GM23338 (cell line): Measurements from ENCODE around the gene SLC9C1. TPM values are rescaled to one million over a fixed set of nuclear protein-coding genes. Genes with fewer than 3 reads are reported as not detected.

Source experiments
- ATAC-seq: fragments of 200-7000 bp; cut with Tn5 transposase; 3 replicates; pipeline ENCODE4 v1.9.1; 2020
- DNase-seq: peaks from one replicate; pipeline ENCODE4 v3.0.0-alpha.2; 2015; ENCODE audit warnings: low spot score
- H2AFZ ChIP-seq: fragments of 200-600 bp; sonication (generic); 2 replicates; pipeline ENCODE4 v1.8.0; 2016; ENCODE audit warnings: antibody characterized with exemption, mild to moderate bottlenecking, moderate library complexity
- H3F3A ChIP-seq: fragments of 200-600 bp; sonication (generic); replicated peaks from 2 replicates; pipeline ENCODE4 v1.8.0; 2017; ENCODE audit warnings: antibody characterized with exemption, mixed run types, low read depth
- H3K27ac ChIP-seq: fragments of 200-600 bp; sonication (generic); 2 replicates; pipeline ENCODE4 v1.6.1; 2016; ENCODE audit warnings: low read depth
- H3K27me3 ChIP-seq: fragments of 200-600 bp; sonication (generic); 2 replicates; pipeline ENCODE4 v1.8.0; 2016; ENCODE audit warnings: mild to moderate bottlenecking, mixed run types, moderate library complexity; ENCODE audit not compliant: insufficient read depth
- H3K36me3 ChIP-seq: fragments of 200-600 bp; sonication (generic); 2 replicates; pipeline ENCODE4 v1.8.0; 2016; ENCODE audit warnings: mild to moderate bottlenecking; ENCODE audit not compliant: insufficient read depth
- H3K4me1 ChIP-seq: fragments of 200-600 bp; sonication (generic); 2 replicates; pipeline ENCODE4 v1.8.0; 2016; ENCODE audit warnings: mild to moderate bottlenecking, moderate library complexity; ENCODE audit not compliant: insufficient read depth
- H3K4me2 ChIP-seq: fragments of 200-600 bp; sonication (generic); 2 replicates; pipeline ENCODE4 v1.7.1; 2017; ENCODE audit warnings: mixed run types
- H3K4me3 ChIP-seq: fragments of 200-600 bp; sonication (generic); 2 replicates; pipeline ENCODE4 v1.6.1; 2016; ENCODE audit warnings: mixed run types
- H3K79me2 ChIP-seq: fragments of 200-600 bp; sonication (generic); replicated peaks from 2 replicates; pipeline ENCODE4 v1.8.0; 2017; ENCODE audit warnings: mild to moderate bottlenecking; ENCODE audit not compliant: insufficient read depth
- H3K9me2 ChIP-seq: fragments of 200-600 bp; sonication (generic); 2 replicates; pipeline ENCODE4 v1.8.0; 2017; ENCODE audit not compliant: insufficient read depth
- H4K20me1 ChIP-seq: fragments of 200-600 bp; sonication (generic); replicated peaks from 2 replicates; pipeline ENCODE4 v1.8.0; 2017; ENCODE audit warnings: mild to moderate bottlenecking; ENCODE audit not compliant: insufficient read depth
- H3K27ac Mint-ChIP-seq: 2 replicates; pipeline ENCODE4 v1.8.0; 2020; ENCODE audit warnings: inconsistent platforms, mild to moderate bottlenecking, moderate library complexity, mixed read lengths
- H3K27me3 Mint-ChIP-seq: 3 replicates; pipeline ENCODE4 v1.8.0; 2022; ENCODE audit warnings: low read depth, mild to moderate bottlenecking, moderate library complexity, mixed read lengths, inconsistent platforms; ENCODE audit not compliant: insufficient read depth, poor library complexity
- H3K36me3 Mint-ChIP-seq: 3 replicates; pipeline ENCODE4 v1.8.0; 2021; ENCODE audit warnings: low read depth, mild to moderate bottlenecking, inconsistent platforms, moderate library complexity, mixed read lengths
- H3K4me1 Mint-ChIP-seq: 3 replicates; pipeline ENCODE4 v1.8.0; 2020; ENCODE audit warnings: mild to moderate bottlenecking, inconsistent platforms, mixed read lengths
- H3K4me3 Mint-ChIP-seq: 3 replicates; pipeline ENCODE4 v1.8.0; 2021; ENCODE audit warnings: moderate library complexity, mild to moderate bottlenecking, inconsistent platforms, mixed read lengths
- H3K9me3 Mint-ChIP-seq: 3 replicates; pipeline ENCODE4 v1.8.0; 2020; ENCODE audit warnings: moderate library complexity, mild to moderate bottlenecking, inconsistent platforms, mixed read lengths
- CREB1 ChIP-seq: fragments of 250-450 bp; sonication (Bioruptor Pico); IDR thresholded peaks from 2 replicates; pipeline ENCODE4 v1.5.0; 2020; ENCODE audit warnings: low read depth, mild to moderate bottlenecking, moderate library complexity
- EZH2 ChIP-seq: fragments of 200-600 bp; sonication (generic); IDR thresholded peaks from one replicate; pipeline ENCODE4 v1.8.0; 2017; ENCODE audit warnings: antibody characterized with exemption, mild to moderate bottlenecking, low read depth; ENCODE audit not compliant: unreplicated experiment
- EZH2phosphoT487 ChIP-seq: fragments of 200-600 bp; sonication (generic); IDR thresholded peaks from one replicate; pipeline ENCODE4 v1.8.1; 2018; ENCODE audit warnings: antibody characterized with exemption; ENCODE audit not compliant: unreplicated experiment
- JUNB ChIP-seq: IDR thresholded peaks from one replicate; pipeline ENCODE4 v1.6.1; 2016; ENCODE audit warnings: antibody characterized with exemption; ENCODE audit not compliant: unreplicated experiment
- NANOG ChIP-seq: IDR thresholded peaks from 2 replicates; pipeline ENCODE4 v1.6.1; 2016; ENCODE audit warnings: antibody characterized with exemption, borderline replicate concordance
- POLR2AphosphoS5 ChIP-seq: IDR thresholded peaks from 2 replicates; pipeline ENCODE4 v1.6.1; 2016; ENCODE audit warnings: antibody characterized with exemption, low read depth
- STAT1 ChIP-seq: IDR thresholded peaks from one replicate; pipeline ENCODE4 v1.6.1; 2016; ENCODE audit warnings: antibody characterized with exemption; ENCODE audit not compliant: unreplicated experiment
- ZNF114 ChIP-seq: fragments of 250-450 bp; sonication (Bioruptor Pico); IDR thresholded peaks from 2 replicates; pipeline ENCODE4 v1.5.0; 2020; ENCODE audit warnings: mild to moderate bottlenecking, moderate library complexity
- ZNF331 ChIP-seq: fragments of 250-450 bp; sonication (Bioruptor Pico); IDR thresholded peaks from 2 replicates; pipeline ENCODE4 v1.5.0; 2020; ENCODE audit warnings: low read depth, mild to moderate bottlenecking, moderate library complexity
- polyA plus RNA-seq: library from polyadenylated mRNA; unstranded; fragments of >200 nt; fragmentation: Nextera tagmentation; extraction: Ambion mirVana; gene quantifications from 2 replicates; pipeline ENCODE4 v1.2.1, GENCODE V29; 2016
- total RNA-seq: library from RNA; depleted of rRNA; stranded (reverse); fragments of >200 nt; shearing (Covaris generic); gene quantifications from 2 replicates; pipeline ENCODE4 v1.2.3, GENCODE V29; 2014
- TF ChIP-seq, protein P1 (sequence below), 2 experiments: fragments of 200-600 bp in 1 of 2; sonication (generic) in 1 of 2; conservative IDR thresholded peaks; 2 replicates each; pipeline versions ENCODE4 v1.5.1 to v1.6.1; 2016 to 2017; ENCODE audit warnings: antibody characterized with exemption in 2 of 2, low read depth in 2 of 2, mild to moderate bottlenecking in 2 of 2, moderate library complexity in 1 of 2
- TF ChIP-seq, protein P2 (sequence below): IDR thresholded peaks from one replicate; pipeline ENCODE4 v1.6.1; 2018; ENCODE audit warnings: antibody characterized with exemption; ENCODE audit not compliant: unreplicated experiment
- TF ChIP-seq, protein P3 (sequence below): IDR thresholded peaks from 2 replicates; pipeline ENCODE4 v1.6.1; 2016; ENCODE audit warnings: antibody characterized with exemption

Gene SLC9C1
- total and polyA plus RNA-seq, 2 experiments from 2014 or later = 0.97 to 1.8 TPM

DNA sequence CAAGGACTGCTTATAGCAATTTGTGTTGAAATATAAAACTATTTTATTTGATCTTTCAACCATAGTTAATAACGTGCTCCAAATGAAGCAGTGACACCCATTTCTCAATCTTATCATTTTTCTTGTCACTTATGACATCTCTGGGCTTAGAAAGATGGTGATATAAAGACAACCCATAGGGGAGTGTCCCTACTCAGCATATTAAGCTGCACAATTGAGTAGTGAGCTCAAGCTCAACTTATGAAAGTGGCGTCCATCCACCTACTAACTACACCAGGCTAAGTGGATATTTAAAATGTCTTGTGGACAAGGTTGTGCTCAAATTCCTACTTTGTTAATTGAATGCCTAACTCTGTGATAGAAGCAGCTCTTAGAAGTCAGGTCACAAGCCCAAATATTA lies 46.7 kb downstream of the SLC9C1 start:
- no peak overlapping the region for H2AFZ ChIP-seq
- Mint-ChIP-seq H3K27ac (no peak overlapping the region), H3K9me3 (peaks cover 3% of the 10 kb centered on the region; the same call in 1 of the 3 replicates), H3K36me3 (no peaks in the 10 kb centered on the region), H3K27me3 (no peaks in the 10 kb centered on the region), H3K4me3 (no peak overlapping the region), H3K4me1 (no peaks in the 10 kb centered on the region)
- DNase-seq (no peak), ATAC-seq (no peak)
- H3K4me3 ChIP-seq = no peak overlapping the region
- no peaks in the 10 kb centered on the region for H3K4me1 ChIP-seq
- H3K27ac ChIP-seq = no peak overlapping the region
- no peak overlapping the region for H3K4me2 ChIP-seq
- H3F3A ChIP-seq = no peaks in the 10 kb centered on the region
- 0 out of 2 replicates have a peak, but pooled peaks cover 6% of the 10 kb centered on the region for H3K9me2 ChIP-seq
- H3K36me3 ChIP-seq = 0 out of 2 replicates have a peak, but pooled peaks cover 5% of the 10 kb centered on the region
- no peaks in the 10 kb centered on the region for H3K79me2 ChIP-seq
- H3K27me3 ChIP-seq = no peaks in the 10 kb centered on the region
- no peaks in the 10 kb centered on the region for H4K20me1 ChIP-seq
- TF ChIP-seq JUNB (no peak), ZNF331 (no peak)

DNA sequence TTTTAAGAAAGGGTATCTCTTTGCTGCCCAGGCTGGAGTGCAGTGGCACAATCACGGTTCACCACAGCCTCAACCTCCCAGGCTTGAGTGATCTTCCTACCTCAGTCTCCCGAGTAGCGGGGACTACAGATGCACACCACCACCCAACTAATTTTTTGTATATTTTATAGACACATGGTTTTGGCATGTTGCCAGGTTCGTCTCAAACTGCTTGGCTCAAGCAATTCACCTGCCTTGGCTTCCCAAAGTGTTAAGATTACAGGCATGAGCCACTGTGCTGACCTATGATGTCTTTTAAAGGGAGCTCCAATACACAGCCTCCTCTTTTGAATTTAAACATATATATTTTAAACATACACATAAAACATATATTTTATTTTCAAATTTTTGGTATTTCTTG lies 60.9 kb downstream of the SLC9C1 start:
- no peaks in the 10 kb centered on the region for H4K20me1 ChIP-seq
- peaks cover 3% of the 10 kb centered on the region; the same call in 2 of the 3 replicates for H3K36me3 Mint-ChIP-seq
- H3F3A ChIP-seq = no peaks in the 10 kb centered on the region
- H3K4me3 Mint-ChIP-seq = no peak overlapping the region
- H3K9me3 Mint-ChIP-seq = peaks cover 17% of the 10 kb centered on the region; the same call in 2 of the 3 replicates
- H3K27ac ChIP-seq = no peak overlapping the region
- H3K27me3 ChIP-seq = no peaks in the 10 kb centered on the region
- H3K4me1 ChIP-seq = peaks cover 8% of the 10 kb centered on the region; the same call in 1 of the 2 replicates
- ATAC-seq = no peak
- H3K27ac Mint-ChIP-seq = no peak overlapping the region
- H2AFZ ChIP-seq = no peak overlapping the region
- no peaks in the 10 kb centered on the region for H3K36me3 ChIP-seq
- H3K4me2 ChIP-seq = no peak overlapping the region
- no peak overlapping the region for H3K4me3 ChIP-seq
- H3K79me2 ChIP-seq = no peaks in the 10 kb centered on the region
- no peaks in the 10 kb centered on the region; the same call in 1 of the 3 replicates for H3K4me1 Mint-ChIP-seq
- peaks cover 4% of the 10 kb centered on the region for H3K27me3 Mint-ChIP-seq
- no peak for DNase-seq
- peaks cover 4% of the 10 kb centered on the region; the same call in 1 of the 2 replicates for H3K9me2 ChIP-seq
- TF ChIP-seq JUNB (no peak), EZH2phosphoT487 (no peak), STAT1 (no peak), CREB1 (CRISPR knock-in tag) (no peak), POLR2AphosphoS5 (no peak), ZNF114 (CRISPR knock-in tag) (no peak), EZH2 (no peak), ZNF331 (no peak), NANOG (no peak)
- TF ChIP-seq, protein P1, sequence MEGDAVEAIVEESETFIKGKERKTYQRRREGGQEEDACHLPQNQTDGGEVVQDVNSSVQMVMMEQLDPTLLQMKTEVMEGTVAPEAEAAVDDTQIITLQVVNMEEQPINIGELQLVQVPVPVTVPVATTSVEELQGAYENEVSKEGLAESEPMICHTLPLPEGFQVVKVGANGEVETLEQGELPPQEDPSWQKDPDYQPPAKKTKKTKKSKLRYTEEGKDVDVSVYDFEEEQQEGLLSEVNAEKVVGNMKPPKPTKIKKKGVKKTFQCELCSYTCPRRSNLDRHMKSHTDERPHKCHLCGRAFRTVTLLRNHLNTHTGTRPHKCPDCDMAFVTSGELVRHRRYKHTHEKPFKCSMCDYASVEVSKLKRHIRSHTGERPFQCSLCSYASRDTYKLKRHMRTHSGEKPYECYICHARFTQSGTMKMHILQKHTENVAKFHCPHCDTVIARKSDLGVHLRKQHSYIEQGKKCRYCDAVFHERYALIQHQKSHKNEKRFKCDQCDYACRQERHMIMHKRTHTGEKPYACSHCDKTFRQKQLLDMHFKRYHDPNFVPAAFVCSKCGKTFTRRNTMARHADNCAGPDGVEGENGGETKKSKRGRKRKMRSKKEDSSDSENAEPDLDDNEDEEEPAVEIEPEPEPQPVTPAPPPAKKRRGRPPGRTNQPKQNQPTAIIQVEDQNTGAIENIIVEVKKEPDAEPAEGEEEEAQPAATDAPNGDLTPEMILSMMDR (conservative IDR thresholded peaks at IDR 0.05; ENCODE audit: low read depth in 2 of 2) = no peak
- TF ChIP-seq, protein P2, sequence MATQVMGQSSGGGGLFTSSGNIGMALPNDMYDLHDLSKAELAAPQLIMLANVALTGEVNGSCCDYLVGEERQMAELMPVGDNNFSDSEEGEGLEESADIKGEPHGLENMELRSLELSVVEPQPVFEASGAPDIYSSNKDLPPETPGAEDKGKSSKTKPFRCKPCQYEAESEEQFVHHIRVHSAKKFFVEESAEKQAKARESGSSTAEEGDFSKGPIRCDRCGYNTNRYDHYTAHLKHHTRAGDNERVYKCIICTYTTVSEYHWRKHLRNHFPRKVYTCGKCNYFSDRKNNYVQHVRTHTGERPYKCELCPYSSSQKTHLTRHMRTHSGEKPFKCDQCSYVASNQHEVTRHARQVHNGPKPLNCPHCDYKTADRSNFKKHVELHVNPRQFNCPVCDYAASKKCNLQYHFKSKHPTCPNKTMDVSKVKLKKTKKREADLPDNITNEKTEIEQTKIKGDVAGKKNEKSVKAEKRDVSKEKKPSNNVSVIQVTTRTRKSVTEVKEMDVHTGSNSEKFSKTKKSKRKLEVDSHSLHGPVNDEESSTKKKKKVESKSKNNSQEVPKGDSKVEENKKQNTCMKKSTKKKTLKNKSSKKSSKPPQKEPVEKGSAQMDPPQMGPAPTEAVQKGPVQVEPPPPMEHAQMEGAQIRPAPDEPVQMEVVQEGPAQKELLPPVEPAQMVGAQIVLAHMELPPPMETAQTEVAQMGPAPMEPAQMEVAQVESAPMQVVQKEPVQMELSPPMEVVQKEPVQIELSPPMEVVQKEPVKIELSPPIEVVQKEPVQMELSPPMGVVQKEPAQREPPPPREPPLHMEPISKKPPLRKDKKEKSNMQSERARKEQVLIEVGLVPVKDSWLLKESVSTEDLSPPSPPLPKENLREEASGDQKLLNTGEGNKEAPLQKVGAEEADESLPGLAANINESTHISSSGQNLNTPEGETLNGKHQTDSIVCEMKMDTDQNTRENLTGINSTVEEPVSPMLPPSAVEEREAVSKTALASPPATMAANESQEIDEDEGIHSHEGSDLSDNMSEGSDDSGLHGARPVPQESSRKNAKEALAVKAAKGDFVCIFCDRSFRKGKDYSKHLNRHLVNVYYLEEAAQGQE = no peak
- TF ChIP-seq, protein P3, sequence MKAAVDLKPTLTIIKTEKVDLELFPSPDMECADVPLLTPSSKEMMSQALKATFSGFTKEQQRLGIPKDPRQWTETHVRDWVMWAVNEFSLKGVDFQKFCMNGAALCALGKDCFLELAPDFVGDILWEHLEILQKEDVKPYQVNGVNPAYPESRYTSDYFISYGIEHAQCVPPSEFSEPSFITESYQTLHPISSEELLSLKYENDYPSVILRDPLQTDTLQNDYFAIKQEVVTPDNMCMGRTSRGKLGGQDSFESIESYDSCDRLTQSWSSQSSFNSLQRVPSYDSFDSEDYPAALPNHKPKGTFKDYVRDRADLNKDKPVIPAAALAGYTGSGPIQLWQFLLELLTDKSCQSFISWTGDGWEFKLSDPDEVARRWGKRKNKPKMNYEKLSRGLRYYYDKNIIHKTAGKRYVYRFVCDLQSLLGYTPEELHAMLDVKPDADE = no peak
